Suprapubic skin (tissue), 4 donors: ENCODE measurements around the gene RNF34.

ENCODE experiments used
- EP300 ChIP-seq: sonication (generic); formaldehyde crosslinking; IDR thresholded peaks from one replicate; pipeline ENCODE4 v1.6.1; 2017; ENCODE audit warnings: antibody characterized with exemption
- POLR2A ChIP-seq, 2 donors: fragments of 450-650 bp; IDR thresholded peaks; one replicate each; pipeline ENCODE4 v1.6.1; 2017; ENCODE audit warnings: antibody characterized with exemption in 2 of 2, mild to moderate bottlenecking in 2 of 2, moderate library complexity in 2 of 2
- POLR2AphosphoS5 ChIP-seq, 3 donors: sonication (generic); formaldehyde crosslinking; IDR thresholded peaks; one replicate each; pipeline ENCODE4 v1.6.1; 2017; ENCODE audit warnings: antibody characterized with exemption in 3 of 3
- TF ChIP-seq, protein P1 (sequence below), 2 donors: fragments of 200-600 bp in 1 of 2; fragments of 450-650 bp in 1 of 2; sonication (generic) in 1 of 2; IDR thresholded peaks; one replicate each; pipeline ENCODE4 v1.5.1; 2016 to 2019; ENCODE audit warnings: antibody characterized with exemption in 2 of 2, mild to moderate bottlenecking in 1 of 2, moderate library complexity in 1 of 2

DNA sequence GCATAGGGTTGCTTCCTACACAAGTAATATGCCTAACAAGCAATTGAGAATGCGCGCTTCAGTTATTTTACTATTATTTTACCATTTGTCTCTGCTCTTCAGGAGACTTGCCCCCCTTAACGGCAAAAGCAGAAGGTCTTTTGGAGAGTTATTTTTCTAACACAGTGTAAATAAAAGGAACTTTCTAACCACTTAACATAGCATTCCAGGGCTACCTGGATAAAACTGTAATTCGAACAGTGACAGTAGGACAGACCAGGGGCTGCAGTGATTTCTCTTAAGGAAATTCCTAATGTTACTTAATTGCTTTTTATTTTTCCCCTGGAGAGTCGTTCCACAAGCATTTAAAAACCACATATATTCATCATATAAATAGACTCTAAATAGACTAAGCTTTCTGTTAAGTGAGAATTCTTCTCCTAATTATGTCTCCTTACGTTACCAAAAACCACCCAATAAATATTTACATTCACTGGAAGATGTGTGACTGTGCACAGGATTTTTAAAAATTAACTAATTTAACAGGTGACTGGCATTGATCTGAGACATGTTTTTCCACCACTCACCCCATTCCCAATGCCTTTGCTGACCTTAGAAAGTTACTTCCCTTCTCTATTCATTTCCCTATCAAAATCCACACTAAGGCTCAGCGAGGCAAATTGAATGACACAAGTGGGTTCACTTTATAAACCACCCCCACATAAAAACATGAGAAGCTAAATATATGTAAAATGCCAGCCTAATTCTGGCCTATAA, 72.4 kb downstream of the RNF34 start:
- TF ChIP-seq, protein P1, sequence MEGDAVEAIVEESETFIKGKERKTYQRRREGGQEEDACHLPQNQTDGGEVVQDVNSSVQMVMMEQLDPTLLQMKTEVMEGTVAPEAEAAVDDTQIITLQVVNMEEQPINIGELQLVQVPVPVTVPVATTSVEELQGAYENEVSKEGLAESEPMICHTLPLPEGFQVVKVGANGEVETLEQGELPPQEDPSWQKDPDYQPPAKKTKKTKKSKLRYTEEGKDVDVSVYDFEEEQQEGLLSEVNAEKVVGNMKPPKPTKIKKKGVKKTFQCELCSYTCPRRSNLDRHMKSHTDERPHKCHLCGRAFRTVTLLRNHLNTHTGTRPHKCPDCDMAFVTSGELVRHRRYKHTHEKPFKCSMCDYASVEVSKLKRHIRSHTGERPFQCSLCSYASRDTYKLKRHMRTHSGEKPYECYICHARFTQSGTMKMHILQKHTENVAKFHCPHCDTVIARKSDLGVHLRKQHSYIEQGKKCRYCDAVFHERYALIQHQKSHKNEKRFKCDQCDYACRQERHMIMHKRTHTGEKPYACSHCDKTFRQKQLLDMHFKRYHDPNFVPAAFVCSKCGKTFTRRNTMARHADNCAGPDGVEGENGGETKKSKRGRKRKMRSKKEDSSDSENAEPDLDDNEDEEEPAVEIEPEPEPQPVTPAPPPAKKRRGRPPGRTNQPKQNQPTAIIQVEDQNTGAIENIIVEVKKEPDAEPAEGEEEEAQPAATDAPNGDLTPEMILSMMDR (IDR thresholded peaks at IDR 0.05) = no peak
- no peak for TF ChIP-seq POLR2A (IDR thresholded peaks at IDR 0.05)
- no peak for TF ChIP-seq EP300
- no peak for TF ChIP-seq POLR2AphosphoS5 (IDR thresholded peaks at IDR 0.05)
